ENCODE results near the gene ABHD14A. TPM values are rescaled to one million over a fixed set of nuclear protein-coding genes. Genes with fewer than 3 reads are reported as not detected.
"Not testable (repeated sequence)": the region's sequence is repeated elsewhere in the genome, so short reads cannot be mapped to it uniquely, and the experiment has no call there.

The ABHD14A gene
- total RNA-seq, 1 donor from 2014 or later, result 31.9 TPM

DNA sequence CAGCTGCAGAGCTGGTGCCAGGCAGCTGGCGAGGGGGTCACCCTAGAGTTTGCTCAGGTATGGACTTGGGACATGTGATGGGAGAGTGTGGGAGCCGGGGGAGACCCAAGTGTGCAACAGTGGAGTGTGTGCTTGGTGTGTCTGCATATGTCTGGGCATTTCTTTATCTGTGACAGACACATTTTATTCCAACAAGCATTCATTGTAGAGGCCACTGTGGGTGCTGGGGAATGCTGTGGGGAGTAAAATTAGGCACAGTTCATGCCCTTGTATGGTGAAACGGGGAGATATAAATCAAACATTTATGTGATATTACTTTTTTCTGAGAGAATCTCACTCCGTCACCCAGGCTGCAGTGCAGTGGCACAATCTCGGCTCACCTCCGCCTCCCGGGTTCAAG lies 12.7 kb downstream of the ABHD14A start:
- Histone ChIP-seq H3K4me3 (no peak overlapping the region), H3K4me1 (peaks cover 16% of the 10 kb centered on the region), H3K27me3 (no peaks in the 10 kb centered on the region), H3K27ac (no peak overlapping the region), H3K36me3 (no peaks in the 10 kb centered on the region), H3K9me3 (no peaks in the 10 kb centered on the region)
- TF ChIP-seq POLR2A (IDR thresholded peaks at IDR 0.05) (no peak), POLR2AphosphoS5 (IDR thresholded peaks at IDR 0.05; ENCODE audit: insufficient read depth in 1 of 2, low read depth in 1 of 2) (no peak)
- TF ChIP-seq, protein P1, sequence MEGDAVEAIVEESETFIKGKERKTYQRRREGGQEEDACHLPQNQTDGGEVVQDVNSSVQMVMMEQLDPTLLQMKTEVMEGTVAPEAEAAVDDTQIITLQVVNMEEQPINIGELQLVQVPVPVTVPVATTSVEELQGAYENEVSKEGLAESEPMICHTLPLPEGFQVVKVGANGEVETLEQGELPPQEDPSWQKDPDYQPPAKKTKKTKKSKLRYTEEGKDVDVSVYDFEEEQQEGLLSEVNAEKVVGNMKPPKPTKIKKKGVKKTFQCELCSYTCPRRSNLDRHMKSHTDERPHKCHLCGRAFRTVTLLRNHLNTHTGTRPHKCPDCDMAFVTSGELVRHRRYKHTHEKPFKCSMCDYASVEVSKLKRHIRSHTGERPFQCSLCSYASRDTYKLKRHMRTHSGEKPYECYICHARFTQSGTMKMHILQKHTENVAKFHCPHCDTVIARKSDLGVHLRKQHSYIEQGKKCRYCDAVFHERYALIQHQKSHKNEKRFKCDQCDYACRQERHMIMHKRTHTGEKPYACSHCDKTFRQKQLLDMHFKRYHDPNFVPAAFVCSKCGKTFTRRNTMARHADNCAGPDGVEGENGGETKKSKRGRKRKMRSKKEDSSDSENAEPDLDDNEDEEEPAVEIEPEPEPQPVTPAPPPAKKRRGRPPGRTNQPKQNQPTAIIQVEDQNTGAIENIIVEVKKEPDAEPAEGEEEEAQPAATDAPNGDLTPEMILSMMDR (IDR thresholded peaks at IDR 0.05), result no peak
- intact Hi-C loops (cut with DNase I), result no loop called here
- DNase-seq (ENCODE audit: extremely low spot score in 2 of 2), result no peak

DNA sequence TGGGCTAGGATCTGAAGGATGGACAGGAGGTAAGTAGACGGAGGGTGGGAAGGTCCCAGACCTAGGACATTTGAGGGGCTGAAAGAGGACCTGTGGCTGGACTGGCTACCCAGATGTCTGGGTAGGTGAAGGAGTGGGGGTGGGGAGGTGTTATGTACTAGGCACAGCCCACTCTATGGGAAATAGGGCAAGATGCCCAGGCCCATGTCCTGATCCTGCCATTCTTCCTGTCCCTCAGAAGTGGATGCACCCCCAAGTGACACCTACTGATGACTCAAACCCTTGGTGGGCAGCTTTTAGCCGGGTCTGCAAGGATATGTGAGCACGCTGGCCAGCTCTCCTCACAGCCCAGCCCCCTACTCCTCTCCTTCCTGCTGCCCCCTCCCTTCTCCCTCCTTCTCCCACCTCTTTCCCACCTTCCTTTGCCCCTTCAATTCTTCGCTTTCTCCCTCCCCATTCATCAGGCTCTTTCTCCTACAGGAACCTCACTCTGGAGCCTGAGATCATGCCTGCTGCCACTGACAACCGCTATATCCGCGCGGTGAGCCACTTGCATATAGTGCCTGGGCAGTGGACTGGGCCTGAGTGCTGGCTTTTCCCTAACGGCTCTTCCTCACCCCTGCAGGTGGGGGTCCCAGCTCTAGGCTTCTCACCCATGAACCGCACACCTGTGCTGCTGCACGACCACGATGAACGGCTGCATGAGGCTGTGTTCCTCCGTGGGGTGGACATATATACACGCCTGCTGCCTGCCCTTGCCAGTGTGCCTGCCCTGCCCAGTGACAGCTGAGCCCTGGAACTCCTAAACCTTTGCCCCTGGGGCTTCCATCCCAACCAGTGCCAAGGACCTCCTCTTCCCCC lies 13.7 kb downstream of the ABHD14A start:
- intact Hi-C loops (cut with DNase I), result no loop called here
- Histone ChIP-seq H3K27me3 (no peaks in the 10 kb centered on the region), H3K36me3 (peaks cover 0 to 4% of the 10 kb centered on the region in 2 donors), H3K27ac (no peak overlapping the region), H3K4me3 (no peak overlapping the region), H3K4me1 (peaks cover 17% of the 10 kb centered on the region), H3K9me3 (no peaks in the 10 kb centered on the region)
- DNase-seq (ENCODE audit: extremely low spot score in 2 of 2), result no peak
- TF ChIP-seq POLR2AphosphoS5 (IDR thresholded peaks at IDR 0.05; ENCODE audit: insufficient read depth in 1 of 2, low read depth in 1 of 2) (no peak), POLR2A (IDR thresholded peaks at IDR 0.05) (no peak)
- TF ChIP-seq, protein P1 (IDR thresholded peaks at IDR 0.05), result no peak

DNA sequence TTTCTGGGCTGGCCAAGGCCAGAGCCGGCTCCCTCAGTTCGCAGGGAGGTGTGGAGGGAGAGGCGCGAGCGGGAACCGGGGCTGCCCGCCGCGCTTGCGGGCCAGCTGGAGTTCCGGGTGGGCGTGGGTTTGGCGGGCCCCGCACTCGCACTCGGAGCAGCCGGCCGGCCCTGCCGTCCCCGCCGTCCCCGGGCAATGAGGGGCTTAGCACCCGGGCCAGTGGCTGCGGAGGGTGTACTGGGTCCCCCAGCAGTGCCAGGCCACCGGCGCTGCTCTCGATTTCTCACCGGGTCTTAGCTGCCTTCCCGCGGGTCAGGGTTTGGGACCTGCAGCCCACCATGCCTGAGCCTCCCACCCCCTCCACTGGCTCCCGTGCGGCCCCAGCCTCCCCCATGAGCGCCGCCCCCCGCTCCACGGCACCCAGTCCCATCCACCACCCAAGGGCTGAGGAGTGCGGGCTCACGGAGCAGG lies 15.7 kb downstream of the ABHD14A start:
- H3K9me3 ChIP-seq; H3K27me3 ChIP-seq; DNase-seq (ENCODE audit: extremely low spot score in 2 of 2); intact Hi-C loops (cut with DNase I); H3K27ac ChIP-seq; H3K4me3 ChIP-seq: not testable (repeated sequence)
- H3K4me1 ChIP-seq, result peaks cover 28% of the 10 kb centered on the region
- peaks cover 0 to 17% of the 10 kb centered on the region in 2 donors for H3K36me3 ChIP-seq

DNA sequence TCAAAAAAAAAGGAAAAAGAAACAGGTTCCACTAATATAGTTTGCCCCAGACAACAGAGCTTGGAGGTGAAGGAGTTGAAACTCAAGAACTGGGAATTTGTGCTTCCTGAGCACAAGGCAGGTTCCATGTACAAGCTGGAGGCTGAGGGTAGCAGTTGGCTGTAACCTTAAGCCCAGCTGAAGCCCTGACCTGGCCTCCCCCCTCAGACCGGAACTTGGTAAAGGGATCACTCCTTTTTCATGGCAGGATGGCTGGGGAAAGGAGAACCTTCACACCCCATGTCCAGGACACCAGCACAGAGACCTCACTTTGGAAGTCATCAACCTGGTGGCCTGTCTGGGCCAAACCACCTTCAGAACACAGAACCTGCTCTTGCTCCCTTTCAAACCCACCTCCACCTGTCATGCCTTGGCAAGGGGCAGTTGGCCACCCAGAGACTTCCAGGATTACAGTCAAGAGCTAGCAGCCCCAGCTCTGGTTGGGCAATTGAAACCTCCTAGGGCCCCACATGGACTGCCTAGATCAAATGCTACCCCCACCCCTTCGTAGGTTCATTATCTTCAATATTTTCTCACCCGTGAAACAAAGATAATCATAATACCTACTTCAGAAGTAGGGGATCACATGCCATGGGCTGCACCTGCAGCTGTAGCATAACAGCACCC lies 17.3 kb downstream of the ABHD14A start:
- Histone ChIP-seq H3K9me3 (no peaks in the 10 kb centered on the region), H3K27ac (no peak overlapping the region), H3K4me3 (no peak overlapping the region), H3K36me3 (peaks cover 0 to 17% of the 10 kb centered on the region in 2 donors), H3K4me1 (peaks cover 28% of the 10 kb centered on the region), H3K27me3 (no peaks in the 10 kb centered on the region)
- no peak for TF ChIP-seq POLR2AphosphoS5 (IDR thresholded peaks at IDR 0.05; ENCODE audit: insufficient read depth in 1 of 2, low read depth in 1 of 2)
- TF ChIP-seq, protein P1 (IDR thresholded peaks at IDR 0.05), result no peak
- no peak for TF ChIP-seq POLR2A (IDR thresholded peaks at IDR 0.05)
- DNase-seq (ENCODE audit: extremely low spot score in 2 of 2), result no peak
- intact Hi-C loops (cut with DNase I), result no loop called here

DNA sequence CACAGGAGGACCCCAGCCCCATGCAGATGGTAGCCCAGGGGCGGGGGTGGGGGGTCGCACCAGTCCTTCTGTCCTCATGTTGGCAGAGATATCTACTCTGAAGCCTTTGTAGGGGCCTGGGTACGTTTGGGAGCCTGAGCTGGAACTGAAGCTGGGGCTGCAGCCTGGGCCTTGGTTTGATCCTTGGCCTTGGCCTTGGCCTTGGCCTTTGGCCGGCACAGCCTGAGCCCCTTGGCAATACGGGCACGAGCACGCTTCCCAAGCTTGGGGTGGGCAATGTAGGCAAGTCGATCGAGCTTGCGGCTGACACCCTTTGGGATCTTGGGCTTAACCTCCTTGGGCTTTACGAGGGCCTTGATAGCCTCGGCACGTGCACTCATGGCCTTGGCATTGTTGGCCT lies 18.8 kb downstream of the ABHD14A start:
- intact Hi-C loops (cut with DNase I); H3K9me3 ChIP-seq; H3K27ac ChIP-seq; H3K4me3 ChIP-seq; H3K27me3 ChIP-seq; DNase-seq (ENCODE audit: extremely low spot score in 2 of 2): not testable (repeated sequence)
- Histone ChIP-seq H3K4me1 (peaks cover 28% of the 10 kb centered on the region), H3K36me3 (peaks cover 0 to 17% of the 10 kb centered on the region in 2 donors)

DNA sequence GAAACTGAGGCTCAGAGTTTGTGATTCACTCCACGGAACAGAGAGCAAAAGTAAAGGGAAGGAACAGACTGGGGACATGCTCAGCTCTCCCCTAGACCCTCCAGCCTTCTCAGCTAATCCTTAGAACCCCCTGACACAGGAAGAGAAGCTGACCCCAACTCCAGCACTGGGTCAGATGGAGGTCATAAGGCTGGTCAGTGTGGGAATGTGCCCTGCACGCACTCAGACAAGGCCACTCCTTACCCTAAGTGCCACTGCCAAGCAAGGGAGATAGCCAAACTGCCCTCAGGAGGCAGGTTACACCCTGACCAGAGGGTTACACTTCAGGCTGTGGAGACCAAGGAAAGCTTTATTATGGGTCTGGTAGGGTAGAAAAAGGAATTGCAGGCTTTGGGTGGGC lies 19.7 kb downstream of the ABHD14A start:
- H3K4me1 ChIP-seq, result peaks cover 28% of the 10 kb centered on the region

More for the DNA sequence above, 19.7 kb downstream of the ABHD14A start:
- Histone ChIP-seq H3K9me3 (no peaks in the 10 kb centered on the region), H3K27me3 (no peaks in the 10 kb centered on the region), H3K27ac (peak overlapping the region; percentile 89), H3K36me3 (peaks cover 0 to 17% of the 10 kb centered on the region in 2 donors), H3K4me3 (peak overlapping the region; percentile 77 to 85)
- no peak for DNase-seq (ENCODE audit: extremely low spot score in 2 of 2)
- intact Hi-C loops (cut with DNase I), result no loop called here
- TF ChIP-seq POLR2AphosphoS5 (IDR thresholded peaks at IDR 0.05; ENCODE audit: insufficient read depth in 1 of 2, low read depth in 1 of 2) (no peak), POLR2A (IDR thresholded peaks at IDR 0.05) (no peak)
- TF ChIP-seq, protein P1 (IDR thresholded peaks at IDR 0.05), result no peak

Measured in vagina (tissue), 2 donors.